Activated CD8-positive, alpha-beta memory T cell treated with anti-CD3 and anti-CD28 coated beads, Interleukin-2, amount 50 U/mL, for 4 hours (primary cell): ENCODE data around the gene TMTC1.

ENCODE experiments used
- DNase-seq: peaks from one replicate; pipeline ENCODE4 v3.0.0-alpha.2; 2020

TMTC1 gene

GRCh38 chr12:29778531-29778930 lies 5.2 kb downstream of the TMTC1 start:
- DNase-seq: no peak

- DNase-seq: no peak
Measured at GRCh38 chr12:29773076-29773475, 10.7 kb downstream of the TMTC1 start.

- DNase-seq: no peak
Measured at GRCh38 chr12:29771786-29772185, 12.0 kb downstream of the TMTC1 start.

- no peak for DNase-seq
Measured at GRCh38 chr12:29771165-29771564, 12.6 kb downstream of the TMTC1 start.

GRCh38 chr12:29769162-29769858 lies 14.4 kb downstream of the TMTC1 start:
- no peak for DNase-seq

GRCh38 chr12:29768372-29768771 lies 15.4 kb downstream of the TMTC1 start:
- no peak for DNase-seq

- no peak for DNase-seq
Measured at GRCh38 chr12:29763301-29763683, 20.4 kb downstream of the TMTC1 start.

- no peak for DNase-seq
Measured at GRCh38 chr12:29762637-29763300, 21.0 kb downstream of the TMTC1 start.

- no peak for DNase-seq
Measured at GRCh38 chr12:29759950-29760349, 23.8 kb downstream of the TMTC1 start.

- DNase-seq: no peak
Measured at GRCh38 chr12:29756741-29757390, 26.9 kb downstream of the TMTC1 start.

- no peak for DNase-seq
Measured at GRCh38 chr12:29754235-29755189, 29.2 kb downstream of the TMTC1 start.

- DNase-seq: no peak
Measured at GRCh38 chr12:29752121-29752520, 31.6 kb downstream of the TMTC1 start.

- DNase-seq: no peak
Measured at GRCh38 chr12:29751676-29752075, 32.1 kb downstream of the TMTC1 start.

GRCh38 chr12:29750928-29751220 lies 32.9 kb downstream of the TMTC1 start:
- no peak for DNase-seq

GRCh38 chr12:29750131-29750927 lies 33.4 kb downstream of the TMTC1 start:
- DNase-seq: no peak

- no peak for DNase-seq
Measured at GRCh38 chr12:29744365-29744764, 39.4 kb downstream of the TMTC1 start.

GRCh38 chr12:29743801-29744200 lies 39.9 kb downstream of the TMTC1 start:
- no peak for DNase-seq

- no peak for DNase-seq
Measured at GRCh38 chr12:29743077-29743476, 40.7 kb downstream of the TMTC1 start.

- no peak for DNase-seq
Measured at GRCh38 chr12:29742646-29743045, 41.1 kb downstream of the TMTC1 start.

GRCh38 chr12:29741342-29742241 lies 42.1 kb downstream of the TMTC1 start:
- no peak for DNase-seq

- DNase-seq: no peak
Measured at GRCh38 chr12:29739279-29739991, 44.3 kb downstream of the TMTC1 start.
